Inflammatory macrophage treated with lipopolysaccharide for 4 hours (primary cell): Measurements from ENCODE around the gene TSPAN13.

Experiments
- DNase-seq: peaks from one replicate; pipeline ENCODE4 v3.0.0-alpha.2; 2020

Gene TSPAN13

DNA sequence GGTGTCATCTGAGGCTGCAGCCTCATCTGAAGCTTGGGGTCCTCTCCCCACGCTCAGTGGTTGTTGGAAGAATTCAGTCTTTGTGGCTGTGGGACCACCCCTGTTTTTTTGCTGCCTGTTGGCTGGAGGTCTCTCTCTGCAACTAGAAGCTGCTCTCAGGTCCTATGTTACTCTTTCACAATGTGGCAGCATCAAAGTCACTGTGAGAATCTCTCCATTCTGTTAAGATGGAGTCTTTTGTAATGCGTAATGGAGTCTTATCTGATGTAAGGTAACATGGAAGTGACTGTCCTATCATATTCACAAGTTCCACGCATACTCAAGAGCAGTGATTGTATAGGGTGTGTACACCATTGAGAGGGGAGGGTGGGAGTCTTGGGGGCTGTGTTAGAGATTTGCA, 24.9 kb downstream of the TSPAN13 start:
- no peak for DNase-seq

DNA sequence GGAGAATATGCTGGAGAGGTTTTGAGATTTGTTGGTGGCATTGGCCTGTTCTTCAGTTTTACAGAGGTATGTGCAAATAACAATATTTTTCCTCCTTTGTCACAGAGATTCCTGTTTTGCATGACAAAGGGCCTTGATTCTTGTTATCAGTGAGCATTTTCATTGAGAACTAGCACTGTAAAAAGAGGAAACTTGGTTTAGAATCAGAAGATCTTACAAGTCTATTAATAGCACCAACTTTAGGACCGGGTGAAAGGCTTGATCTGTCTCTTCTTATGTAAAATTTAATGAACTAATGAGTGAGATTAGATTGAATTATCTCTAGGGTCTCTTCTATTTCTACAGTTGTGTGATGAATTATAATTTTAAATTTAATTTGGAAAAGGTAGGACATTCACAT, 25.5 kb downstream of the TSPAN13 start:
- DNase-seq = no peak

DNA sequence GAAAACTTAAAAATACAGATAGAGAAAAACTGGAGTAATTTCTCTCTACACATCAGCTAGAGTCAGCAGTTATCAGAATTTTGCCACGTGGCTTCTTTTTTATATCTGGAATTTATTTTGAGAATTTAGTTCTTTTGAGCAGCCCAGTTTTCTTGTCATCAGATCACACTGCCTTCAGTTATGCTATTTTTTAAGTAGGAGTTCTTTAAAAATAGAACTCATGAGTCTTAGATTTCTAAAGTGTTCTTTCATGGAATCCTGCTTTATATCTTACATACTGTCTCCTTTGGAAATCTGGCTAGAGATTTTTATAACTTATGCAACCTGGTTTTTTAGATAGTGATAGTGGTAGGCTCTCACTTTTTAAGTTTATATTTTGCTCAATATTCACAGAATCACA, 27.0 kb downstream of the TSPAN13 start:
- DNase-seq = no peak

DNA sequence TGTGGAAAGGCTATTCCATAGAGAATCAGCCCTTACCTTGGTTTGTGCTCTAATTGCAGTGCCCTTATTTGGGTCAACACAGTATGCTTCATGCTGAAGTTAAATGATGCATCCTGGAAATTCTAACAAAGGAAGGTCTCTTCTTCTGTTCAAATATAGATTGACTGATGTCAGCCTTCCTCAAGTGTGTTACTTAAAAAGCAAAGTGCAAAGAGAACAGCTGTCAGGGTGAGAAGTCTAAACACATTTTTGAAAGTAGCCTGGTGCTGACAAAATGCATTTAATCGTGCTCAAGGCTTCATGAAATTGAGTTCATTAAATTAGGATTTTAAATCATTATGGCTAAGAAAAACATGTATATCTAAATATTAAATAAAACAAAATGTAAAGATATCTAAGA, 31.8 kb downstream of the TSPAN13 start:
- DNase-seq = no peak

DNA sequence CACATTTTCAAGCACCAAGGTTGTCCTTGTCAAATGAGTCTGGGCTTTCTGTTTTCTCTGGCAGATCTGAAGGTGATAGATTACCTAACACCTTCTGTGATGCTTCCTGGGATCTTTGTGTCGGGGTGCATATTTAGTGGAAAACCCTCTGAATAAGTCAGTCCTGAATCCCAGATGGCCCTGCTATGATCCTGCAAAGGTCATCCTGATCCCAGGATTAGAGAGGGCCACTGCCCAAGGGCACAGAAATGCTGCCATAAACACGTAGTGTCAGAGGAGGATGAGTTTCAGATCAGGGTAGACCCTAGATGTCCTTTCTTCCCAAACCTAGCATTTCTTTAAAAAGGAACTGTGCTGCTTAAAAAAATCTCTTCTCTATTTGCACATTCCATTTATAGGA, 32.3 kb downstream of the TSPAN13 start:
- no peak for DNase-seq

DNA sequence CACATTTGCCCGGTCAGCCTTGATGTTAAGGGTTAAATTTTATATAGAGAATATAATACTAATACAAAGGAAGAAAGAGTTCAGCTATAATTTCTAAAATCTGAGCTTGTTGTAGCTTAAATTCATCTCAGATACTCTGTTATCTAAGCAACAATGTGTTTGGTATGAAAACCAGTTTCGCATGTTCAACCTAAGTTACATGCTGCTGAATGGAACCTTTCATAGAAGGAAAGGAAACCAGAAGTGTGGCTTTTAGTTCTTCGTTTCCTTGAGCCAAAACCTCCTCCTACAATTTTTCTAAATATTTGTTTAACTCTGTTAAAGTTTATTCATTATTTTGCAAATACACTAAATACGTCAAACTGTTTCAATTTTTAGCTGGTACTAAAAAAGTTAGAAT, 32.7 kb downstream of the TSPAN13 start:
- no peak for DNase-seq

DNA sequence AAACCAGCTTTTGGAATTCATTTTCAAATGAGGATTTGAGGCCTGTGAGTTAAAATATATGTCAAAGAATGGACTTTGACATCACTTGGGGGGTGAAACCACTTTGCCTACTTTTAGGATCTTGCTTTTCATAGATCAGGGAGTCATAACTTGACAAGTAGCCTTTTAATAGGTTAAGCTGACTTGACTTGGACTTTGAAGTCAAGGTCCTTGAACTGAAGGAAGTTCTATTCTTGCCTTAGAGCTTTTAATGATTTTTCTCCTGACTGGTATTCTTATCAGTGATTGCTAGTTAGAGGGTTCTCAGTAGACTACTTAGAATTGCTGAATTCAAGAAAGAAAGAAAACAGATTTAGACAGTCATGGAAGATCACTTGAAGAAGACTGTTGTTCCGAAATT, 33.6 kb downstream of the TSPAN13 start:
- no peak for DNase-seq

DNA sequence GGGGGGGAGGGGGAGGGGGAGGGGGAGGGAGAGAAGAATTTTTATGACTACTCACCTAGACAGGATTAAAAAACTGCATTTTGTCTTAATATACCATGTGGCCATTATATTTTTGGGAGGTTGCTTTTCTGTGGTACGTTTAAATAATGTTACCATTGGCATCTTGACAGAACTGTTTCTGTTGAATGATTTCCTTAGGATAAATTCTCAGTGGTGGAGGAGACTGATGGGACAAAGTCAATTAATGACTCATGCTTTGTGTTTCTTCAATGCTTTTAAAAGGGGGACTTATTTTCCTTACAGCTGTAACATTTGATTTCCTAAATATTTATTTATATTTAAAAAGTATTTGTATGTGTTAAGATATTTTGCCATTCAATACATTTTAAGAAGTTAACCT, 37.5 kb downstream of the TSPAN13 start:
- no peak for DNase-seq

DNA sequence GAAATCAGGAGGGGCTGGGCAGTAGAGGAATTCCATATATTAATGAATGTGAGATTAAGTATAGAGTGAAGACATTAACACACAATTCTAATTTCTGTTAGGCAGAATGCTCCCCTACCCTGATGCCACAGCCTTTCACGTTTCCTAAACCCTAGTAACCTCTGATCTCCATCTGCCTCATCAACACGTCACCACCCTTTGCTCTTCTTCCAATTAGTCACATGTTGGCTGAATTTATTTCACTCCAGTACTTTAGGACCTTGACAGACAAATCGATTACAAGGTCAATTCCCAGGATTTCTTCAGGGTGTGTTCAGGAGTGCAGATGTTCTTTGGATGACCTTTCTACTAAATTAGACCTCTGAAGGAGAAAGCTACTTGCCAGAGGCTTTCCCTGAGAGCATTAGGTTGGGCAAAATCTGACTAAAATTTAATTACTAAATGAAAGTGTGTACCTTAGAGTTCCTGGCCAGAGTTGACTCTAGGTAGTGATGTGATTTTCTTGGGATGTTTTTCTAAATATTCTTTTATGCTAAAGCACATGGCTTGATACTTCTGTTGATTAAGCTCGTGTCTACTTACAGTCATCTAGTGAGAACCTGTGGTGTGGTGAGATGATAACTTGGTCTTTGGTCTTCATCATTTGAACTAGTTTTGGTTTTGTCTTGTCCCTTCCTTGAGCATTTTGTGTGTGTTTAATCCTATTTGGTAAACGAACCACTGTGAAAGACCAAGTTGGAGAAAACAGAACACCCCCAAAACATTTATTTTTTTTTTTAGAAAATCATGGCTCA, 38.5 kb downstream of the TSPAN13 start:
- no peak for DNase-seq

DNA sequence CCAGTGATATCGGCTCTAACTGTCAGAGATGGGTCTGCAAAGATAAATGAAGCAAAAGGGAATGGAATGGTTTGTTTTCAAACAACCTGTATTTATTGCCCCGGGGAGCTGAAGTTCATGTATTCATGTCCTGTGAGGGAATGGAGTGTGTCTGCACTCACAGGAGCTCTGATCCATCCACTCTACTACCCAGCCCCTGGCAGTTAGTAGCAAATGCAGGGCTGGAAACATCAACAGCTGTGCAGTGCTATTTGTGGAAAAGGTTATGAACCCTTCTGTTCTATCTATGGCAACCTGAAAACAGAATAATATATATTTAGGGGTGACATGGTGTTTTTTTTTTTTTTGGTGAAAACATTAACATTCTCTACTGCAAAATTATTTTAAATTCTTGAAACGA, 41.4 kb downstream of the TSPAN13 start:
- DNase-seq = no peak

DNA sequence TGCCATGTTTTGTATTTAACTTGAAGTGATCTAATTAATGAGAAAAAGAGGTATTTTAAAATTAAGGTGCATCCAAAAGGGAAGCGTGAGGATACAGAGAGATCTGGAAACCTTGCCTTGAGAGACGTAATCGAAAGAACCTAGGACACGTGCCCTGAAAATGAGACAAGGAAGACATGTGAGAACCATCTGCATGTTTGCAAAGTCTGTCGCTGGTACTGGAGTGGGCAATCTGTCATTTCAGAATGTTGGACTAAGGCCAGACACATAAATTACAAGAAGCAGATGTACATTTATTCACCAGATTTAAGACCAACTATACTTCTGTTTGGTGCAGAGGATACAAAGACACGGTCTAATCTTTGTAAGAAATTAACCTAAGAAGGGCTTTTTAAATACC, 42.1 kb downstream of the TSPAN13 start:
- no peak for DNase-seq

DNA sequence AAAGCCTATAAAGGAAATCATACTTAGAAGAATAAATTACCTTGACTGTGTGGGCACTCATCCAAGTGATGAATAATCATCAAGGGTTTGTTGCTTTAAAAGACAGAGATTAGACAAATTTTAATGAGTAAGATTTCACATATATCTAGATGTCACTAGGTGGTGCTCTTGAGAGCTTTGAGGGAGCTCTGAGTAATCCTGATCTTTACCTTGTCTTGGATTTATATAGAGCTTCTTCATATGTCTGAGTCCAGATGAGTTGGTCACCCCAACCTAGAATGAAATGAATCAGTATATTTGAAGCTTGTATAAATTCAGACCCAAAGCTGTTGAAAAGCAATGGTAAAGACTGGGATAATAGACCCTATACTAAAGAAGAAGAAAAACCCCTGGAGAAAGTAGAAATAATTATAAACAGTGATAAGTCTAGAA, 47.6 kb downstream of the TSPAN13 start:
- DNase-seq = peak; percentile 47

DNA sequence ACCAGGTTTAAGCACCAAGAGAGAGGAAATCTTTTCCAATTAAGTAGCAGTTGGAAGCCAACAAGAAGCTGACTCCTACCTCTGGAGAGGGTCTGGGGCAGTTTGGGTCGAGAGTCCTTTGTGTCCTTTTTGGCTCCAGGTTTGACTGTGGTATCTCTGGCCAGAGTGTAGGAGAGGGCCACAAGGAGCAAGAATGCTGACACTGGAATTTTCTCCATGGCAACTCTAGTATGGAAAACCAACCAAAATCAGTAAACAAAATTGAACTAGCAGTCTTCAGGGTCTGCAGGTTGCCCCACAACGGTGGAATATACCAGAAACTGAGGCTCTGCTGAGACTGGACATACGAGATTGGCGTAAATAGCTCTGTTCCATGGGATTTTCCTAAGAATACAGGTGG, 48.0 kb downstream of the TSPAN13 start:
- no peak for DNase-seq

DNA sequence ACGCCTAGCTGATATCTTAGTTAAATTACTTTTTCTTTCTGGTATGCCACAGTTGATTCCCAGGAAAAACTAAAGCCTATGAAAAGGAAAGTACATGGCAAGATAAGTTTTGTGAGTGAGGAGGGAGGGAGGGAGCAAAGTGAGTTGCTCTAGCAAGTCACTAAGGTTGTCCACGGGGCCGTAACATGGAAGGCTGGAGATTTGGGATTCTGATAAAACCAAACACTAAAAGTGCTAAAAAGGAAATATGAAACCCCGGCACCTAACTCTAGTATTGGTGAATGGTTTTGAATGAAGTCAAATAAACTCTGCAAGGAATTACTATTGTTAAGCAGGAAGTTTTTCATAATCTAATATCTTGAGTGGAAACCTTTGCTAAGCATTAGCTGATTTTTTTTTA, 49.6 kb downstream of the TSPAN13 start:
- no peak for DNase-seq

DNA sequence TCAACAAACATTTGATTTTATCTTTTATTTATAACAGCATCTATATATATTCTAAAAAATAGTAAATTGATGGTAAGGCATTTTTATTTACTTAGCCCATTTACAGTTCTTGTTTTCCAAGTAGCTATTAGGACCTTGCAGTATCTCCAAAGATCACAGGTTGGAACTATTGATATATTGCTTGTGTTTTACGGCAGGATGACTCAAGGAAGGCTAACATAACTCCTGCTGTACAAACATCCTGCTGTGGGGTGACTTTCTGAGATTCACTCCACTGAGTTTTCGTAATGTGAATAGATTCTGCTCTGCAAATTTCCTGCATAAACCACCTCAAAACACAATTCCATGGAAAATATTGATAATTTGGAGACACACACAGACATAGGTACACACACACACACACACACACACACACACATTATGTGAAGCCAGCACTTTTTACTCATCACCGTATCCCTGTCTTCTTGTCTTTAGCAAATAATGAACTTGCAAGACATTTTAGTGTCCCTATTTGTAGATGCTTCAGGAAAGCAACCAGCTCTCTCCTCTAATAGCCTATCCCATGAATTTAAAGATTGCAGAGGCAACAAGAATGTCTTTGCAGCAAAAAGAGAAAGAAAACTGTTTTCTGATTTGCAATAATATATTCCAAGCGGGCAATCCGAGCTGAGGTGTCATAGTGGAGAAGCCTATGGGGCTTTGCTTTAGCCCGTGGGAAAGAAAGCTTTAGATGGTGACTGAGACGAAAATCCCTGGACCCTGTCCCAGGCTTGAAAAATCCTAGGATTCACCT, 50.5 kb downstream of the TSPAN13 start:
- no peak for DNase-seq

DNA sequence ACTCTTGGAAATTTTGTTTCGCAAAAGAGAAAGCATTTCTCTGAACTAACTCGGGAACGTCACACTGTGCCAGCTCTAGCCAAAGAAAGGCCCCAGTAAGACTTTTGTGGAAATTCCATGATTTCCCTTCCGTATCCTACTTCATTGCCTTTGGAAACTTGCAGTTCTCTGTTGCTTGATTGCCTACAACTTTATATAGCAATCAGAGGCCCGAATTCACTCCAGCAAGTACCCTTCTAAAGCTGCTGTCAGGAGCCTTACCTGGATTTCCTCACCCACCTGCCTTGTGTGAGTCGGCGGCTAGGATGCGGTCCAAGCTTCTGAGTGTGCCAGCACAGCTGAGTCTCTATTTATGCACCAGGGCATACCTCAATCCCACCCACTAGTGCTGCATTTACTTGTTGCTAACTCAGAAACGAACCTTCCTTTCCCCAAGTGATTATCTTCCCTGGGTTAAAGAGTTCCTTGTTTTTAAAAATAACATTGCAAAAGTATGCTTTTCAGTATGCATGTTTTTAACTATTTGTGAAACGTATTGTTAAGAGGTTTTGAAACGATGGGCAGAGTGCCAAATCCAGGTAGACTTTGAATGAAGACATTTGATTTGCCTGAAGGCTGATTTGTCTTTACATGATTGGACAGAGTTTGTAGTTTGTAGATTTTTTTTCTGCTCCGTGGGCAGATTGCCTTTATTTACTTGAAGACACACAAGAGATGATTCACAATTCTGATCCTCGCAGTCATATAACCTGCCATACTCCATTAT, 51.3 kb downstream of the TSPAN13 start, which contains the start of gene AGR2:
Gene AGR2 (minus strand): TSS at position 326 of the 766 bp plus-strand sequence. CDS start 3,203 bp downstream, outside the sequence.
- no peak for DNase-seq

DNA sequence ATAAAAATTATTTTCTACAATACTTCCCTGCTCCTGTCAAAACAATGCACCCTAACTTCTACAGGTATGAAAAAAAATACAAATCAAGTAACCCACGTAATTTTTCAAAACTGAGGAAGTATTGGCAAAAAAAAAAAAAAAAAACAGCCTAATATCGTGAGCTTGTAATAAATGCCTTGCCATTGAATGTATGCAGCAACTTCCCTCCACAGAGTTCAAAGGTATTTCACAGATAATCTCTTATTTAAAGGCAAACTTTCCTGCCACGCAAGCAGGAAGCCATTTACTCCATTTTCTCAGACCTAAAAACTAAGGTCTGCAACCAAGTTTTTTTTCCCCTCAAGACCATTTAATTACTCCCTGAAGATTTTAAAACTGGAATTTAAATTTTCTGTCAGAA, 51.9 kb downstream of the TSPAN13 start:
- no peak for DNase-seq

DNA sequence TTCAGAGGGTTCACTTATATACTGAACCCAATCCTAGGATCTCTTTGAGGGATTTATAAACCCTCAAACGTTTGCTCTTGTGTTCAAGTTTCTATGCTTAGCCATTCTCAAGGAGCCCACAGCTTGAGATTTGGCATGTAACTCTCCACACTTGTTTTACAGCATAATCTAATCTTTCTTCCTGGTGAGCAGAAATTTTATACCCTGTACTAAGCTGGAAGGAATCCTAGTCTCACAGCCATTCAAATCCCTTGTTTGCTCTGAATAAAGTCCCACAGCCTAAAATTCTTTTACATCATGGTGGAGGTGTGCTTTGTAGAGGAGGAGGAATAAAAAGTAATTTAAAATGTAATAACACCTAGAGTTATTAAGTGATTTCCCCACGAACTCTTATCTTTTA, 56.6 kb downstream of the TSPAN13 start:
- no peak for DNase-seq

DNA sequence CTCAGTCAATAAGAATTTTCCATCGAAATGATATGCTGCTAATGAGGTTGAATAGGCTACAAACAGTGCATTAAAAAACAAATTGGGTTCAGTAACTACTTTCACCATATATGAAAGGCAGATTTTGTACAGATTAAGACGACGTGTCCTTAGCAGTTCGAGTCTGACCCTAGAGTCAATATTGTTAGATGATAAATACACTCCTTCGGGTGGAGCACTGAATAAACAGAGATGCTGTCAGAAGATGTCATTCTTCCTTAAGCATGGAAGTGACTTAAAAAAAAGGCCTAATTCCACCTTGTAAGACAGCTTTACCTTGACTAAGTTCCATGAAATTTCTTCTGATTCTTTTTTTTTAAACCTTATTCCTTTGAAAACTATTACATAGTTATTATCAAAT, 57.0 kb downstream of the TSPAN13 start:
- DNase-seq = no peak

DNA sequence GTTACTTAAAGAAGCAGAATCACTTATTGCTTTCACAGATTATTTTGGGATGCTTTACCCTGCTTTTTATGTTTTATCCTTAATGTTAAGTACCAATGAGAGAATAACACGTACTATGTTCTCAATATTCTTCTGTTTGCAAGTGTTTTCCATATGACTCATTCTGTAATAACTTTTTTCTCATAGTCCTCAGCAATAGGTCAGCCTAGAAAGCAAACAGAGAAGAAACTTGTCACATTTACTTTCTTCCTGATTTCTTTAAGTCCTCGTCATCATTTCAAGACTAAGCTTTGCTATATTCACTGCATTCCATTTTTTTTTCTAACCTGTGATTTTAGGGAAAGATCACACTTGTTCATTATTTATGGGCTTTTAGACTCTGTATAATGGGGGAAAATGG, 58.0 kb downstream of the TSPAN13 start:
- peak; percentile 47 for DNase-seq

DNA sequence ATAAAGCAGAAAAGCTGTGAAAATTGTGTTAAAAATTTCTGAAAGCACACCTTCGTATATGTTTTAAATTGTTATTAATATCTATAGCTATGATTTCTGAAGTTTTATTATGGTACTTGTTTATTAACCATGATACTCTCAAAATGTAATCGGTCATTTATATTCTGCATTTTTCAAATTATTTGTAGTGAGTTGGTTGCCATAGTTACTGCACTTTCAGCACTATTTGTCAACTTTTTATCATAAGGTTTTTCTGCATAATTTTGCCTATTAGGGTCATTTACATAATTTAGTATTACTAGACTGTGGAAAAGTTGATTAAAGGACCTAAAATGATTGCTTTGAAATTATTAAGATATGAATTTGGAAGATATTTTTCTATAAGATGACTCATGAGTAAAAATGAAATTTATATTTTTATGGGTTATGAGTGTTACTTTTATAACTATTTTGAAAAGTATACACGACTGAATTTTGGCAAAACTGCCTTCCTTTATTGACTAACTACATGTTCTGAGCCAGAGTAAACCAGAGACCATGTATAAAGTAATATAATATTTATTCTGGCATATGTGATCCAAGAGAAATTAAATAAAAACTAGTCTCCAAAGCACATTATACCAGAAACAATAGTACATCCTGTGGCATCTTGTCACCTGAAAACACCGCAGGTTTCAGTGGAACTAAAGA, 59.1 kb downstream of the TSPAN13 start:
- no peak for DNase-seq

DNA sequence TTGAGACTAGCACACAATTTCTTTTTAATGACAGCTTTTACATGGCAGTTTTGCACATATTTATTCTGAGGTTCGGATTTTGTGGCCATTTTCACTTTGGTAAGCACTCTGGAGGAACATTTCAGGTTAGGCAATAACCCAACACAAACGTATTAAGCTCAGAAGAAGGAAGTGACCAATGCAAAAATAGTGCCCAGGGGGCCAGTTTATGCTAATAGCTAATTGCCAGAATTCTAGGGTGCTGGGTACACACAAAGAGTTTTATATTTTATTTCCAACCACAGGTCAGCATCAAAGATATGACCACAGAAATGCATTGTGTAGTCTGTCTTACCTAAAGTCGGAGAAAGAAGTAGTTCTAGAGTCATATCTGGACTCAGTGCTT, 59.7 kb downstream of the TSPAN13 start:
- peak; percentile 31 for DNase-seq

DNA sequence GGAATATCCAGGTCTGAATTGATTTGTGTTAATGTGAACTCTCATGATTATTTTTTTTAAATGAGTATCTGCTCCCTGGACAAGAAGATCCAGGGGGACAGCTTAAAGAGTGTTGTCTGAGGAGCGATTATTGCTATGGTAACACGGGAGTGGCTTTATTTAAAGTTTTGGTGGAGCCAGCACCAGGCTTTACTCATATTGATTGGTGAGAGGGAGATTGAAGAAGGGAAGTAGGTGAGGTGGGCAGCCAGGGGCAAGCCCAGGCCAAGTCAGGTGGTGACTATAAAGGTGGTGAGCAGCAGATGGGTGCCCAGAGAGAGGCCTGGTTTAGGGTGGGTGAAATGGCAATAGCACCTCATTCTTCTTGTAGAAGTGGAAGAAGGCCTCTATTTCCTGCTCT, 61.4 kb downstream of the TSPAN13 start:
- DNase-seq = no peak
